A673 (cell line): ENCODE results near the gene LRRFIP1. TPM values are rescaled to one million over a fixed set of nuclear protein-coding genes. Genes with fewer than 3 reads are reported as not detected.

Experiments
- BruUV-seq: library from RNA; stranded (reverse); fragments of 400-500 nt; replicated peaks from 2 replicates; lab custom pipeline; 2021; lab: Mats Ljungman, UMichigan
- CTCF ChIA-PET: fragments of 300-600 bp; sonication (Branson Sonifier 250); formaldehyde crosslinking; loops from one replicate; lab custom pipeline; 2022; ENCODE audit warnings: antibody characterized with exemption; lab: Charles Lee
- POLR2A ChIA-PET: fragments of 300-600 bp; sonication (Branson Sonifier 250); formaldehyde crosslinking; loops from one replicate; lab custom pipeline; 2022; ENCODE audit warnings: antibody characterized with exemption; ENCODE audit not compliant: low non-redundant PET; lab: Charles Lee
- DNase-seq: peaks from one replicate; pipeline ENCODE4 v3.0.0-alpha.2; 2015; ENCODE audit warnings: low spot score
- H3K27ac ChIP-seq: fragments of 200-600 bp; sonication (generic); 2 replicates; pipeline ENCODE4 v1.5.1; 2016; ENCODE audit warnings: mixed run types, low read depth, mild to moderate bottlenecking, mixed read lengths, antibody characterized with exemption, low read length; ENCODE audit not compliant: poor library complexity, severe bottlenecking
- H3K27me3 ChIP-seq: fragments of 200-600 bp; sonication (generic); replicated peaks from 2 replicates; pipeline ENCODE4 v1.6.1; 2017; ENCODE audit warnings: mixed run types, low read depth, mild to moderate bottlenecking, mixed read lengths, antibody characterized with exemption, low read length; ENCODE audit not compliant: insufficient read depth, poor library complexity
- H3K36me3 ChIP-seq: fragments of 200-600 bp; sonication (generic); 2 replicates; pipeline ENCODE4 v1.6.1; 2016; ENCODE audit warnings: mixed run types, mild to moderate bottlenecking, mixed read lengths, antibody characterized with exemption, low read length; ENCODE audit not compliant: insufficient read depth, poor library complexity, severe bottlenecking
- H3K4me1 ChIP-seq: fragments of 200-600 bp; sonication (generic); 2 replicates; pipeline ENCODE4 v1.6.1; 2017; ENCODE audit warnings: mixed run types, mild to moderate bottlenecking, mixed read lengths, antibody characterized with exemption, low read length; ENCODE audit not compliant: insufficient read depth, poor library complexity, severe bottlenecking
- H3K4me3 ChIP-seq: fragments of 200-600 bp; sonication (generic); 2 replicates; pipeline ENCODE4 v1.5.1; 2016; ENCODE audit warnings: low read depth, mixed run types, mild to moderate bottlenecking, mixed read lengths, low read length; ENCODE audit not compliant: poor library complexity, severe bottlenecking
- H3K9me3 ChIP-seq: fragments of 200-600 bp; sonication (generic); 2 replicates; pipeline ENCODE4 v1.6.1; 2016; ENCODE audit warnings: mixed run types, low read depth, mild to moderate bottlenecking, mixed read lengths, antibody characterized with exemption, low read length; ENCODE audit not compliant: poor library complexity, severe bottlenecking
- CTCF ChIP-seq: fragments of 300-800, 200-600 bp; sonication (generic); conservative IDR thresholded peaks from 2 replicates; pipeline ENCODE4 v1.5.1; 2017; ENCODE audit warnings: low read depth, mild to moderate bottlenecking, antibody characterized with exemption, low read length, moderate library complexity, mixed read lengths
- EZH2 ChIP-seq: fragments of 200-600 bp; sonication (generic); IDR thresholded peaks from 2 replicates; pipeline ENCODE4 v1.6.1; 2017; ENCODE audit warnings: borderline replicate concordance, low read depth, mild to moderate bottlenecking, mixed read lengths, antibody characterized with exemption, low read length; ENCODE audit not compliant: poor library complexity, severe bottlenecking
- intact Hi-C: fragments of 100-400 bp; cut with micrococcal nuclease; formaldehyde crosslinking; loops from one replicate; pipeline ENCODE4 v1.10.0; 2022; ENCODE audit not compliant: unreplicated experiment
- total RNA-seq: library from RNA; stranded (reverse); gene quantifications from 2 replicates; pipeline ENCODE4 v1.2.3, GENCODE V29; 2021

LRRFIP1 gene
- total RNA-seq, 1 experiment from 2014 or later = 69.3 TPM

DNA sequence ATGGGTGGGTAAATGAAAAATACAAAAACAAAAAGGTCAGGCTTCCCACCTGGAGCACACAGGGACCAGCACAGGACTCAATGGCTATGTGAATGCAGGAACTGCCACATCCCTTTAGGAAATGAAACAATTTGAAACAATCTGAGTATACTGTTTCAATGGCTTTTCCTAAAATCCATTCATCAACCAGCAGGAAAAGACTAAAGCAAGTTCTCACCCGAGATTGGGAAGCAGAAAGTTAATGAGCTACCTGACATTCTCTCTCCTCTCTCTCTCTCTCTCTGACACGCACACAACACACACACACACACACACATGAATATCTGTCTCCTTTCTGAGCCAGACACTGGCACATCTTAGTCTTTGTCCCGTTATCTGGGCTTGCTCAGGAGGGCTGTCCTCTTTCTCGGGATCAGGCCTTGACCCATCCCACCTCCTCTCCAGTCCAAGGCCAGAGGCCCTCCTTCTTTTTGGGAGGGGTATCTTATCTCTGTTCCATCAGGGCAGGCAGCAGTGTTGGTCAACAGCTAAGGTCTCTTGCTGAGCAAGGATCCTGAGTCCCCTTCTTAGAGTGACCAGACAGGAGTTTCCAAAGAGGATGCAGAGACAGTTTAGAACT, 11.6 kb upstream of the LRRFIP1 start:
- POLR2A ChIA-PET = no interaction called here
- no peaks in the 10 kb centered on the region for H3K9me3 ChIP-seq
- H3K4me1 ChIP-seq = peaks cover 22% of the 10 kb centered on the region
- no peak for DNase-seq
- intact Hi-C loops = no loop called here
- no peaks in the 10 kb centered on the region for H3K36me3 ChIP-seq
- no TSS peak for BruUV-seq
- CTCF ChIA-PET = no interaction called here
- peak overlapping the region; percentile 71 for H3K27ac ChIP-seq
- H3K4me3 ChIP-seq = no peak overlapping the region
- TF ChIP-seq EZH2 (no peak), CTCF (no peak)
- H3K27me3 ChIP-seq = no peaks in the 10 kb centered on the region

DNA sequence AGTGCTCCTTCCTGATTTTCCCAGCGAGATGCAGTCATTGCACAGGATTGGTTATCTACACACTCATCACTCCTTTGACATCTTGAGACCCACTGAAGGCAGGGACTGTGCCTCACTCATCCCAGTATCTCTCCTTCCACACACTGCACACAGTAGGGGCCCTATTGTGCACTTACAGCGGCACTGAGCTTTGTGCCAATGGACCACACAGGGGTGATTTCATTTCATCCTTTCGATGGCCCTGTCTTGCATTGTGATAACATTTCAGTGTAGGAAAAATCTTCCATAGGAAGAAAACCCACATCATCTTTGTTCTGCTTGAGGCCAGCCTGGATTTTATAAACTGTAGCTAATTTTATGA, 11.0 kb upstream of the LRRFIP1 start:
- POLR2A ChIA-PET = no interaction called here
- H3K27me3 ChIP-seq = no peaks in the 10 kb centered on the region
- H3K36me3 ChIP-seq = no peaks in the 10 kb centered on the region
- H3K4me1 ChIP-seq = peaks cover 22% of the 10 kb centered on the region
- H3K9me3 ChIP-seq = no peaks in the 10 kb centered on the region
- intact Hi-C loops = no loop called here
- peak overlapping the region; percentile 71 for H3K27ac ChIP-seq
- no peak for TF ChIP-seq EZH2
- no peak for TF ChIP-seq CTCF
- DNase-seq = no peak
- no peak overlapping the region for H3K4me3 ChIP-seq
- CTCF ChIA-PET = no interaction called here
- BruUV-seq = no TSS peak

DNA sequence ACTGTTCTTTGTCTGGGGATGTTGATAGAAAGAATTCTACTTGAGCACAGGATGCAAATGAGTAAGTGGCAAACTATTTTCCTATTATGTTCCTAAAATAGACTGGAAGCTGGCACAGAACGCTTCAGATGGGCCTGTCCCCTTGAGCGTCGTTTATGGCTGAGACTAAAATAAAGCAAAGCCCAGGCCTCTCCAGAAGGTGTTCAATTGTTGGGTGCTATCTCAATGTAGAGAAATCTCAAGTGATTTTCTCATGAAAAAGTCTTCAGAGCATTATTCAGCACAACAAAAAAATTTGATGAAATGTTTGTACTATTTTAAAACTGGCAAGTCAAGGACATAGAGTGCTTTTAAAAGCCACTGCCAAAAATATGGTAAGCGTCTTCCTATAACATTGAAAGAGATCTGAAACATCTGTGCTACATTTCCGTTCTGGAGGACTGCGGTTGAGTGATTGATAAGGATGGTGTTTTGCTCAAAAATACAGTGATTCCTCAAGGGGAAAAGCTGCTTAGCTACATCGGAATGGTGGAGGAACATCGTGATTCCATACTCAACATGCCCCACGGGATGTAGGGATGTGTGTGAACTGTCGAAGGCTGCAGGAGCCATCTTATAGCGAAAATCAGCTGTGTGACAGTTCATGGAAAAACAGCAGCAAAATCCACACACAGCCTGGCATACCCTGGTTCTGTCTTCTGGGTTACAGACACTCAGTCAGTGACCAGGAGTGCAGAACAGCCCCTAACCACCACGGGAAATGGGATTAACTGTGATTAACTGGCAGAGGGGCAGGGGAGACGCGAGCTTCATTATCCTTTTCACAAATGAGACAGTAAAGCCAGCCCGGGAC, 10.4 kb upstream of the LRRFIP1 start:
- peaks cover 22% of the 10 kb centered on the region for H3K4me1 ChIP-seq
- intact Hi-C loops = no loop called here
- H3K27ac ChIP-seq = peak overlapping the region; percentile 71
- peak overlapping the region; percentile 25 for H3K4me3 ChIP-seq
- ChIA-PET CTCF (no interaction called here), POLR2A (no interaction called here)
- no peaks in the 10 kb centered on the region for H3K27me3 ChIP-seq
- H3K9me3 ChIP-seq = no peaks in the 10 kb centered on the region
- no peaks in the 10 kb centered on the region for H3K36me3 ChIP-seq
- TF ChIP-seq EZH2 = no peak
- no peak for TF ChIP-seq CTCF
- peak; percentile 76 for DNase-seq
- BruUV-seq = no TSS peak
